Transverse colon (tissue), 4 donors: ENCODE results near the gene MMP11. TPM values are rescaled to one million over a fixed set of nuclear protein-coding genes. Genes with fewer than 3 reads are reported as not detected.
A peak's percentile ranks its signal among the peaks of the same experiment; 100 is the strongest.

ENCODE experiments used
- DNase-seq: peaks from one replicate; pipeline ENCODE4 v3.0.0-alpha.2; 2019
- H3K27ac ChIP-seq, 4 donors: fragments of 200-600 bp; sonication (generic); 2 replicates each; pipeline ENCODE4 v1.5.1; 2016 to 2018; ENCODE audit warnings: inconsistent platforms in 4 of 4
- H3K27me3 ChIP-seq: fragments of 200-600 bp; sonication (generic); 2 replicates; pipeline ENCODE4 v1.5.1; 2017; ENCODE audit warnings: inconsistent platforms
- H3K36me3 ChIP-seq, 4 donors: fragments of 200-600 bp; sonication (generic); 2 replicates each; pipeline ENCODE4 v1.5.1; 2017 to 2019; ENCODE audit warnings: inconsistent platforms in 4 of 4
- H3K4me1 ChIP-seq, 4 donors: fragments of 200-600 bp; sonication (generic); 2 replicates each; pipeline ENCODE4 v1.5.1; 2017 to 2020; ENCODE audit warnings: inconsistent platforms in 4 of 4
- H3K4me3 ChIP-seq, 4 donors: fragments of 200-600 bp; sonication (generic); 1 replicate in 1 of 4; 2 replicates in 3 of 4; pipeline versions ENCODE4 v1.5.1 to v1.6.1; 2017 to 2019; ENCODE audit warnings: inconsistent platforms in 4 of 4
- H3K9me3 ChIP-seq, 2 donors: fragments of 200-600 bp; sonication (generic); 2 replicates each; pipeline ENCODE4 v1.5.1; 2017 to 2019; ENCODE audit warnings: inconsistent platforms in 2 of 2
- EP300 ChIP-seq: sonication (generic); formaldehyde crosslinking; IDR thresholded peaks from one replicate; pipeline ENCODE4 v1.6.1; 2017; ENCODE audit warnings: antibody characterized with exemption, low read depth
- POLR2A ChIP-seq: fragments of 450-650 bp; IDR thresholded peaks from one replicate; pipeline ENCODE4 v1.6.1; 2016; ENCODE audit warnings: antibody characterized with exemption, mild to moderate bottlenecking, moderate library complexity
- POLR2AphosphoS5 ChIP-seq, 3 donors: sonication (generic); formaldehyde crosslinking; IDR thresholded peaks; one replicate each; pipeline ENCODE4 v1.6.1; 2016; ENCODE audit warnings: antibody characterized with exemption in 3 of 3
- WGBS, 2 donors: methylation state at CpG; one replicate each; pipeline ENCODE4 v1.1.5; 2018; ENCODE audit warnings: low coverage in 1 of 2; 5-methylcytosine and 5-hydroxymethylcytosine counted together
- in situ Hi-C, 4 donors: fragments of 200-750 bp; cut with MboI; loops; one replicate each; pipeline versions ENCODE4 v1.15.0 to v1.15.1; 2017; ENCODE audit warnings: low sequenced_read_pairs in 3 of 4, low pct_ligation_motif_present in 1 of 4, low pct_unique_long_range_greater_than_20kb in 1 of 4
- intact Hi-C: fragments of 100-400 bp; cut with DNase I; formaldehyde crosslinking; loops from one replicate; pipeline ENCODE4 v1.15.1; 2023; ENCODE audit warnings: low total_unique reads
- total RNA-seq, 4 donors: library from RNA; depleted of rRNA; stranded (reverse); fragments of >200 nt; gene quantifications; one replicate each; pipeline ENCODE4 v1.1.0, GENCODE V29; 2016
- TF ChIP-seq, protein P1 (sequence below), 5 experiments: fragments of 200-600 bp in 3 of 5; fragments of 450-650 bp in 2 of 5; sonication (generic) in 3 of 5; IDR thresholded peaks; 1 replicate in 2 of 5; 2 replicates in 3 of 5; pipeline ENCODE4 v1.5.1; 2016 to 2017; ENCODE audit warnings: antibody characterized with exemption in 5 of 5, inconsistent platforms in 3 of 5, mild to moderate bottlenecking in 2 of 5, moderate library complexity in 1 of 5

MMP11 gene
- total RNA-seq, 4 donors from 2014 or later, result 1.2 to 2.2 (median 1.6) TPM

DNA sequence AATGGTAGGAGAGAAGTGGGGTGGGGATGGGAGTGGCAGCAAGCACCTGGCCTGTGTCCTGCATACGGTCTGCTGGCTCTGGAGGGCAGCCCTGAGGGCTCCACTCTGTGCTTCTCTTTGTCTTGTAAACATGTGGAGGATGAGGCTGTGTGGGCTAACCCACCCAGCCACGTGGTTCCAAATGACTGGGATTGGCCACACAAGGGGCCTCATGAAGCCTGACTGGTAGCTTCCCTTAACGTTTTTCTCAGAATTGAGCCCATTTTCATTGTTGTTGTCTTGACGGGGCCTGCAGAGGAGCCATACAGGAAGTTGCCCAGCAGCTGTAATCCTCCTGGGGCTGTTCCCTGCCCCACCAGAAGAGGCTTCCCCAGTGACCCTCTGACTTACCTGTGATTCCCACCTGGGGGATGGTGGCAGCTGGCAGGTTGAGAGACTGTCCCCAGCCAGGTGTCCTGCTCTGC, 48.1 kb downstream of the MMP11 start:
- Histone ChIP-seq H3K9me3 (no peaks in the 10 kb centered on the region), H3K4me1 (peaks cover 0 to 2% (median 0%) of the 10 kb centered on the region in 4 donors), H3K4me3 (no peak overlapping the region), H3K27me3 (no peaks in the 10 kb centered on the region), H3K27ac (peak overlapping the region in 2 of 4 donors; percentile 20 to 41), H3K36me3 (peaks cover 0 to 76% (median 15%) of the 10 kb centered on the region in 4 donors)
- WGBS, 2 donors, result 10 to 31% methylated on average over 2 to 4 of the region's 4 CpGs
- no peak for TF ChIP-seq POLR2A
- TF ChIP-seq, protein P1, sequence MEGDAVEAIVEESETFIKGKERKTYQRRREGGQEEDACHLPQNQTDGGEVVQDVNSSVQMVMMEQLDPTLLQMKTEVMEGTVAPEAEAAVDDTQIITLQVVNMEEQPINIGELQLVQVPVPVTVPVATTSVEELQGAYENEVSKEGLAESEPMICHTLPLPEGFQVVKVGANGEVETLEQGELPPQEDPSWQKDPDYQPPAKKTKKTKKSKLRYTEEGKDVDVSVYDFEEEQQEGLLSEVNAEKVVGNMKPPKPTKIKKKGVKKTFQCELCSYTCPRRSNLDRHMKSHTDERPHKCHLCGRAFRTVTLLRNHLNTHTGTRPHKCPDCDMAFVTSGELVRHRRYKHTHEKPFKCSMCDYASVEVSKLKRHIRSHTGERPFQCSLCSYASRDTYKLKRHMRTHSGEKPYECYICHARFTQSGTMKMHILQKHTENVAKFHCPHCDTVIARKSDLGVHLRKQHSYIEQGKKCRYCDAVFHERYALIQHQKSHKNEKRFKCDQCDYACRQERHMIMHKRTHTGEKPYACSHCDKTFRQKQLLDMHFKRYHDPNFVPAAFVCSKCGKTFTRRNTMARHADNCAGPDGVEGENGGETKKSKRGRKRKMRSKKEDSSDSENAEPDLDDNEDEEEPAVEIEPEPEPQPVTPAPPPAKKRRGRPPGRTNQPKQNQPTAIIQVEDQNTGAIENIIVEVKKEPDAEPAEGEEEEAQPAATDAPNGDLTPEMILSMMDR (IDR thresholded peaks at IDR 0.05), result no peak
- no peak for TF ChIP-seq POLR2AphosphoS5 (IDR thresholded peaks at IDR 0.05)
- no peak for TF ChIP-seq EP300
- intact Hi-C loops (no loop called here), in situ Hi-C loops (no loop called here)
- no peak for DNase-seq

DNA sequence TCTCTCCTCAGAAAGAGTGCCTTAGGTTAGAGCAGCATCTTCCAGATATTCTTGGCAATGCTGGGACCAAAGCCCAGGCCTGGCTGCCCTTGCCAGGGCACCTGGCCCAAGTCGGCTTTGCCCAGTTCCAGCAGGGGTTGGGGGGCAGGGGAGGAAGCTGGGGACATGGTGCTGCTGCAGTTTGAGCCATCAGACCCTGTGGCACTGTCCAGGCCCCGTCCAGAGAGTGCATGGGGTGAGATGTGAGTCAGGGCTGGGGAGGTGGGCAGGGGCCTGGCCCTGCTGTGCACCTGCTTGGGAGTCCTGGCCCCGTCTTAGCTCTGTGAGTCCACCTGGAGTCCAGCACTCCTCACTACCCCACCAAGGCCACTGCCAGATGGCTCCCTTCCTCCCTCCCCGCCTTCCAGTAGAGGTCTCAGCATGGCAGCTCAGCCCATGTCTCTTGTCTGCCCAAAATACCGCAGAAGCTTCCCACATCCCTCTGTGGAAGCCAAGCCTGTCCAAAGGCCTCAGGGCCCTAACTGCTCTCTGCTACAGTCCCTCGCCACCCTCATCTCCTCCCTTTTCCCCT, 49.5 kb downstream of the MMP11 start:
- WGBS, 2 donors, result 96% methylated on average over 6 of the region's 6 CpGs; no CpG with 5 or more reads in 1 of the 2 donors
- H3K4me1 ChIP-seq, result peaks cover 0 to 2% (median 0%) of the 10 kb centered on the region in 4 donors
- intact Hi-C loops, result no loop called here
- in situ Hi-C loops, result no loop called here
- no peaks in the 10 kb centered on the region for H3K27me3 ChIP-seq
- H3K36me3 ChIP-seq, result peaks cover 0 to 77% (median 19%) of the 10 kb centered on the region in 4 donors
- no peaks in the 10 kb centered on the region for H3K9me3 ChIP-seq
- no peak overlapping the region for H3K27ac ChIP-seq
- no peak for DNase-seq
- no peak for TF ChIP-seq POLR2AphosphoS5 (IDR thresholded peaks at IDR 0.05)
- no peak for TF ChIP-seq EP300
- TF ChIP-seq, protein P1 (IDR thresholded peaks at IDR 0.05), result no peak
- no peak for TF ChIP-seq POLR2A
- no peak overlapping the region for H3K4me3 ChIP-seq

DNA sequence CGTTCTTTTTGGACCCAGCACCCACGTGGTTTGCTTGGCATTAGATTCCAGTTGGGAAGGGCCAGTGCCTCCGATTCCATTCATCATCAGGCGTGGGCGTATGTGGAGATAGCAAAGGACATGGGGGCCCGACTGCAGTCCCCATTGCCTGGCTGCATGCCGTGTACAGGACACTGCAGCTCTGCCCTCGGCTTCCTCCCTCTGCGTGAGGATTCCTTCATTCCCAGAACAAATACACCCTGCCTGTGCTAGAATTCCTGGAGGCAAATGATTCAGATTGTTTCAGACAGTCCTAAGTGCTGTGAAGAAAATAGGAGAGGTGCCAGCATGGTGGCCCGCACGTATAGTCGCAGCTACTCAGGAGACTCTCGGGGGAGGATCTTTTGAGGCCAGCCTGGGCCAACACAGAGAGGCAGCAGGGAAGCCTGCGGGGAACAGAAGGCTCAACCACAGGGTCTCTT, 50.7 kb downstream of the MMP11 start:
- H3K4me3 ChIP-seq, result no peak overlapping the region
- TF ChIP-seq EP300, result no peak
- TF ChIP-seq POLR2A, result no peak
- no peak for TF ChIP-seq POLR2AphosphoS5 (IDR thresholded peaks at IDR 0.05)
- TF ChIP-seq, protein P1 (IDR thresholded peaks at IDR 0.05), result no peak
- no peaks in the 10 kb centered on the region for H3K27me3 ChIP-seq
- peaks cover 0 to 2% (median 0%) of the 10 kb centered on the region in 4 donors for H3K4me1 ChIP-seq
- H3K27ac ChIP-seq, result no peak overlapping the region
- H3K9me3 ChIP-seq, result no peaks in the 10 kb centered on the region
- intact Hi-C loops (no loop called here), in situ Hi-C loops (no loop called here)
- 91% methylated on average over 14 of the region's 14 CpGs; no CpG with 5 or more reads in 1 of the 2 donors for WGBS, 2 donors
- H3K36me3 ChIP-seq, result peaks cover 0 to 77% (median 21%) of the 10 kb centered on the region in 4 donors
- no peak for DNase-seq

DNA sequence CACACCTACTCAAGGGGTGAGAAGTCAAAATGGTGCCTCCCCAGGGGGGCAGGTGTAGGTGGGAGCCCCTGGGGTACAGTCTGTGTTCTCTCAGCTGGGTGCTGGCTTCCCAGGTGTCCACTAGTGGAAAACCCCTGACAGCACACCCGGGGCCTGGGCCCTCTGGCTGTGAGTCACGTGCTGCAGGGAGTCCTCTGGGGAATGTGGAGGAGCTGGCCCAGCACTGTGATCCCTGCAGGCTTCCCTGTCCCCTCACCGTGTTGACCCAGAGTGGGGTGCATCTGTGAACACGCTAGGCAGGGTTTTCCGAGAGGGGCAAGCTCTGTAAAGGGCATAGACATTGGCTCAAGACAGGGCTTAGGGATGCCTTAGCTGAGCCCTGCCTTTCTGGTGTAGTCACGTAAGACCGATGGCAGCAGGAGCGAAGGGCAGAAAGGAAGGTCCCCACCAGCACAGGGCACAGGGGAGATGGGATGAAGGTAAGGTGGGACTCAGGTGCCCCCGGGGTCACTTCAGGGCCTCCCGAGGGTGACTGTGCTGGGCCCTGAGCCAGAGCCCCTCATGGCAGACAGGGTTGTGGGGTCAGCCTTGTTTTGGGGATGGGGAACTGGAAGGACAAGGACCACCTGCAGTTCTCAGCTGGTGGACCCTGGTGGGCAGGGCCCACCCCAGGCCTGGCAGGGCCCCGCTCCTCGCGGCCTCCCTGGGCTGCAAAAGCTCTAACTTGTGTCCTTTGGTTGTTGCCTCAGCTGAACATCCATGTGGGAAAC, 52.0 kb downstream of the MMP11 start:
- Histone ChIP-seq H3K27me3 (no peaks in the 10 kb centered on the region), H3K36me3 (peaks cover 0 to 70% (median 16%) of the 10 kb centered on the region in 4 donors), H3K27ac (no peak overlapping the region), H3K4me1 (peaks cover 0 to 2% (median 0%) of the 10 kb centered on the region in 4 donors), H3K4me3 (no peak overlapping the region), H3K9me3 (no peaks in the 10 kb centered on the region)
- intact Hi-C loops, result no loop called here
- WGBS, 2 donors, result 90% methylated on average over 11 of the region's 13 CpGs; no CpG with 5 or more reads in 1 of the 2 donors
- no peak for TF ChIP-seq POLR2AphosphoS5 (IDR thresholded peaks at IDR 0.05)
- in situ Hi-C loops, result loop anchor here in 1 of 4 donors (25.0 kb wide), 1 partner anchor 287 kb away; no protein-coding TSS in a partner anchor
- no peak for DNase-seq
